ENCODE measurements around the gene SLC2A11.
"Not testable (repeated sequence)": the region's sequence is repeated elsewhere in the genome, so short reads cannot be mapped to it uniquely, and the experiment has no call there.

The SLC2A11 gene

GRCh38 chr22:23847991-23848864, 9.4 kb upstream of the SLC2A11 start:
- DNase-seq: no peak

- peak; percentile 73 for DNase-seq
Measured at GRCh38 chr22:23849009-23850006, 8.4 kb upstream of the SLC2A11 start.

GRCh38 chr22:23850136-23850611, 7.5 kb upstream of the SLC2A11 start:
- no peak for DNase-seq

GRCh38 chr22:23856721-23857605, 712 bp upstream of the SLC2A11 start:
- peak; percentile 42 for DNase-seq

GRCh38 chr22:23858484-23858815, 775 bp downstream of the SLC2A11 start:
- no peak for DNase-seq

GRCh38 chr22:23859201-23859600, 1.5 kb downstream of the SLC2A11 start:
- no peak for DNase-seq

GRCh38 chr22:23860187-23860586, 2.5 kb downstream of the SLC2A11 start:
- DNase-seq: not testable (repeated sequence)

GRCh38 chr22:23862103-23862502, 4.4 kb downstream of the SLC2A11 start:
- DNase-seq: peak; percentile 42

- DNase-seq: not testable (repeated sequence)
Measured at GRCh38 chr22:23864499-23865154, 7.0 kb downstream of the SLC2A11 start.

- no peak for DNase-seq
Measured at GRCh38 chr22:23868580-23868979, 10.9 kb downstream of the SLC2A11 start.

GRCh38 chr22:23874871-23875270, 17.2 kb downstream of the SLC2A11 start:
- DNase-seq: no peak

- no peak for DNase-seq
Measured at GRCh38 chr22:23875801-23876200, 18.1 kb downstream of the SLC2A11 start.

GRCh38 chr22:23877566-23877965, 19.9 kb downstream of the SLC2A11 start:
- DNase-seq: no peak

GRCh38 chr22:23878219-23878618, 20.5 kb downstream of the SLC2A11 start:
- DNase-seq: no peak

- DNase-seq: no peak
Measured at GRCh38 chr22:23882370-23882769, 24.7 kb downstream of the SLC2A11 start.

- DNase-seq: no peak
Measured at GRCh38 chr22:23883658-23884057, 26.0 kb downstream of the SLC2A11 start.

GRCh38 chr22:23884140-23884539, 26.5 kb downstream of the SLC2A11 start:
- DNase-seq: no peak

- peak; percentile 23 for DNase-seq
Measured at GRCh38 chr22:23888615-23889401, 31.1 kb downstream of the SLC2A11 start.

- DNase-seq: no peak
Measured at GRCh38 chr22:23889620-23890019, 31.9 kb downstream of the SLC2A11 start.

GRCh38 chr22:23891726-23892125, 34.1 kb downstream of the SLC2A11 start:
- no peak for DNase-seq

GRCh38 chr22:23892130-23892529, 34.5 kb downstream of the SLC2A11 start:
- DNase-seq: no peak

All from fibroblast of skin of right biceps (primary cell).